Measurements from ENCODE around the gene APEH.
"Not testable (repeated sequence)": the region's sequence is repeated elsewhere in the genome, so short reads cannot be mapped to it uniquely, and the experiment has no call there.

The APEH gene

GRCh38 chr3:49675912-49676311 is 1.8 kb downstream of the APEH start:
- TF ChIP-seq CTCF (IDR thresholded peaks at IDR 0.05; ENCODE audit: low read depth, low read length): no peak

GRCh38 chr3:49680493-49681231 is 6.5 kb downstream of the APEH start:
- no peak overlapping the region for H3K4me3 ChIP-seq (ENCODE audit: low read depth, low read length)
- TF ChIP-seq CTCF (IDR thresholded peaks at IDR 0.05; ENCODE audit: low read depth, low read length): no peak

More at GRCh38 chr3:49675912-49676311, 1.8 kb downstream of the APEH start:
- H3K4me3 ChIP-seq (ENCODE audit: low read depth, low read length): no peak overlapping the region

GRCh38 chr3:49681232-49681522 is 7.0 kb downstream of the APEH start:
- H3K4me3 ChIP-seq (ENCODE audit: low read depth, low read length): no peak overlapping the region
- TF ChIP-seq CTCF (IDR thresholded peaks at IDR 0.05; ENCODE audit: low read depth, low read length): no peak

- TF ChIP-seq CTCF (IDR thresholded peaks at IDR 0.05; ENCODE audit: low read depth, low read length): no peak
- H3K4me3 ChIP-seq (ENCODE audit: low read depth, low read length): no peak overlapping the region
Measured at GRCh38 chr3:49681543-49681942, 7.4 kb downstream of the APEH start.

GRCh38 chr3:49683162-49683561 is 9.0 kb downstream of the APEH start:
- H3K4me3 ChIP-seq (ENCODE audit: low read depth, low read length): no peak overlapping the region
- TF ChIP-seq CTCF (IDR thresholded peaks at IDR 0.05; ENCODE audit: low read depth, low read length): no peak

- not testable (repeated sequence) for H3K4me3 ChIP-seq (ENCODE audit: low read depth, low read length)
Measured at GRCh38 chr3:49684453-49684852, 10.3 kb downstream of the APEH start.

GRCh38 chr3:49685103-49685502 is 11.0 kb downstream of the APEH start:
- not testable (repeated sequence) for H3K4me3 ChIP-seq (ENCODE audit: low read depth, low read length)

GRCh38 chr3:49685846-49686245 is 11.7 kb downstream of the APEH start:
- not testable (repeated sequence) for H3K4me3 ChIP-seq (ENCODE audit: low read depth, low read length)

- H3K4me3 ChIP-seq (ENCODE audit: low read depth, low read length): peak overlapping the region; percentile 9; the same call in 1 of the 2 replicates
Measured at GRCh38 chr3:49686346-49686745, 12.2 kb downstream of the APEH start.

- H3K4me3 ChIP-seq (ENCODE audit: low read depth, low read length): peak overlapping the region; percentile 9; the same call in 1 of the 2 replicates
Measured at GRCh38 chr3:49686769-49687423, 12.7 kb downstream of the APEH start.

GRCh38 chr3:49687424-49687795 is 13.3 kb downstream of the APEH start:
- H3K4me3 ChIP-seq (ENCODE audit: low read depth, low read length): not testable (repeated sequence)

GRCh38 chr3:49688338-49689045 is 14.3 kb downstream of the APEH start:
- H3K4me3 ChIP-seq (ENCODE audit: low read depth, low read length): peak overlapping the region; percentile 93
